DND-41 (cell line): ENCODE data around the gene EDAR.

Source experiments
- CTCF ChIP-seq: IDR thresholded peaks from 2 replicates; pipeline ENCODE4 v1.5.1; 2012; ENCODE audit warnings: borderline replicate concordance, low read length, moderate library complexity, mild to moderate bottlenecking; ENCODE audit not compliant: poor library complexity, severe bottlenecking; ENCODE audit errors: extremely low read depth
- EZH2 ChIP-seq: IDR thresholded peaks from 3 replicates; pipeline ENCODE4 v1.6.1; 2012; ENCODE audit warnings: borderline replicate concordance, low read depth, mild to moderate bottlenecking, moderate library complexity, low read length, inconsistent platforms; ENCODE audit not compliant: severe bottlenecking

GRCh38 chr2:108906403-108907077, 82.5 kb downstream of the EDAR start:
- TF ChIP-seq CTCF, result no peak
- TF ChIP-seq EZH2, result no peak
